GM19238 (cell line): ENCODE data around the gene GOLPH3.
"Not testable (repeated sequence)": the region's sequence is repeated elsewhere in the genome, so short reads cannot be mapped to it uniquely, and the experiment has no call there.

ENCODE experiments used
- DNase-seq: peaks from one replicate; pipeline ENCODE4 v3.0.0; 2011; ENCODE audit warnings: low spot score; ENCODE audit not compliant: insufficient read length

The GOLPH3 gene

GRCh38 chr5:32172186-32172911, 1.8 kb downstream of the GOLPH3 start:
- DNase-seq, result not testable (repeated sequence)

GRCh38 chr5:32170303-32171151, 3.6 kb downstream of the GOLPH3 start:
- DNase-seq, result no peak

GRCh38 chr5:32168460-32169033, 5.6 kb downstream of the GOLPH3 start:
- DNase-seq, result no peak

- no peak for DNase-seq
These were observed 8.5 kb downstream of the GOLPH3 start for GRCh38 chr5:32165597-32165996.

- DNase-seq, result no peak
These were observed 10.3 kb downstream of the GOLPH3 start for GRCh38 chr5:32163785-32164184.

- no peak for DNase-seq
These were observed 11.1 kb downstream of the GOLPH3 start for GRCh38 chr5:32163053-32163452.

- DNase-seq, result no peak
These were observed 13.9 kb downstream of the GOLPH3 start for GRCh38 chr5:32160228-32160627.

GRCh38 chr5:32159328-32160072, 14.6 kb downstream of the GOLPH3 start:
- no peak for DNase-seq

GRCh38 chr5:32158679-32158975, 15.5 kb downstream of the GOLPH3 start:
- DNase-seq, result no peak

- DNase-seq, result no peak
These were observed 17.0 kb downstream of the GOLPH3 start for GRCh38 chr5:32157078-32157477.

GRCh38 chr5:32156635-32157034, 17.5 kb downstream of the GOLPH3 start:
- DNase-seq, result no peak

- no peak for DNase-seq
These were observed 18.9 kb downstream of the GOLPH3 start for GRCh38 chr5:32155211-32155610.

GRCh38 chr5:32153723-32154122, 20.4 kb downstream of the GOLPH3 start:
- no peak for DNase-seq

- no peak for DNase-seq
These were observed 22.9 kb downstream of the GOLPH3 start for GRCh38 chr5:32151198-32151597.

- no peak for DNase-seq
These were observed 23.8 kb downstream of the GOLPH3 start for GRCh38 chr5:32150366-32150765.

GRCh38 chr5:32147959-32148358, 26.2 kb downstream of the GOLPH3 start:
- no peak for DNase-seq

GRCh38 chr5:32147236-32147635, 26.9 kb downstream of the GOLPH3 start:
- no peak for DNase-seq

- no peak for DNase-seq
These were observed 28.7 kb downstream of the GOLPH3 start for GRCh38 chr5:32145378-32145777.

GRCh38 chr5:32144378-32145207, 29.5 kb downstream of the GOLPH3 start:
- DNase-seq, result no peak

- DNase-seq, result no peak
These were observed 30.3 kb downstream of the GOLPH3 start for GRCh38 chr5:32143617-32144377.
